Trophoblast cell (in vitro differentiated cells and primary cell): ENCODE data around the gene IFIT1.

Experiments
- DNase-seq, 2 donors: peaks; one replicate each; pipeline ENCODE4 v3.0.0-alpha.2; 2016
- H2AFZ ChIP-seq: 2 replicates; pipeline ENCODE4 v1.6.1; 2013; ENCODE audit warnings: low read length, moderate library complexity, mild to moderate bottlenecking; ENCODE audit not compliant: insufficient read depth, poor library complexity
- H2AK5ac ChIP-seq: 2 replicates; pipeline ENCODE4 v1.6.1; 2013; ENCODE audit warnings: mild to moderate bottlenecking, low read length
- H2BK120ac ChIP-seq: 2 replicates; pipeline ENCODE4 v1.6.1; 2013; ENCODE audit warnings: low read length, mild to moderate bottlenecking, moderate library complexity; ENCODE audit not compliant: insufficient read depth, poor library complexity
- H2BK12ac ChIP-seq: 2 replicates; pipeline ENCODE4 v1.6.1; 2013; ENCODE audit warnings: mild to moderate bottlenecking, low read length, moderate library complexity
- H2BK5ac ChIP-seq: 2 replicates; pipeline ENCODE4 v1.6.1; 2013; ENCODE audit warnings: low read length, low read depth, moderate library complexity, mild to moderate bottlenecking; ENCODE audit not compliant: poor library complexity
- H3K14ac ChIP-seq: 2 replicates; pipeline ENCODE4 v1.6.1; 2013; ENCODE audit warnings: mild to moderate bottlenecking, low read length
- H3K18ac ChIP-seq: 2 replicates; pipeline ENCODE4 v1.6.1; 2013; ENCODE audit warnings: mild to moderate bottlenecking, low read length
- H3K23ac ChIP-seq: 2 replicates; pipeline ENCODE4 v1.6.1; 2013; ENCODE audit warnings: low read length
- H3K27ac ChIP-seq: 2 replicates; pipeline ENCODE4 v1.5.1; 2013; ENCODE audit warnings: low read depth, mild to moderate bottlenecking, inconsistent platforms, low read length, moderate library complexity
- H3K27me3 ChIP-seq: 2 replicates; pipeline ENCODE4 v1.6.1; 2013; ENCODE audit warnings: inconsistent platforms, mild to moderate bottlenecking, low read length, moderate library complexity; ENCODE audit not compliant: insufficient read depth
- H3K36me3 ChIP-seq, 2 experiments: 1 replicate in 1 of 2; 2 replicates in 1 of 2; pipeline ENCODE4 v1.6.1; 2013; ENCODE audit warnings: low read length in 2 of 2, mild to moderate bottlenecking in 2 of 2, moderate library complexity in 1 of 2; ENCODE audit not compliant: insufficient read depth in 2 of 2, control insufficient read depth in 1 of 2
- H3K4ac ChIP-seq: 2 replicates; pipeline ENCODE4 v1.6.1; 2013; ENCODE audit warnings: low read depth, mild to moderate bottlenecking, low read length, moderate library complexity
- H3K4me1 ChIP-seq, 2 experiments: 1 replicate in 1 of 2; 2 replicates in 1 of 2; pipeline ENCODE4 v1.6.1; 2013; ENCODE audit warnings: low read length in 2 of 2, mild to moderate bottlenecking in 2 of 2, moderate library complexity in 1 of 2; ENCODE audit not compliant: insufficient read depth in 2 of 2, control insufficient read depth in 1 of 2
- H3K4me2 ChIP-seq: 2 replicates; pipeline ENCODE4 v1.6.1; 2013; ENCODE audit warnings: inconsistent platforms, mild to moderate bottlenecking, low read length, moderate library complexity
- H3K4me3 ChIP-seq: 2 replicates; pipeline ENCODE4 v1.5.1; 2013; ENCODE audit warnings: mild to moderate bottlenecking, low read depth, low read length, inconsistent platforms
- H3K79me1 ChIP-seq: one replicate; pipeline ENCODE4 v1.6.1; 2013; ENCODE audit warnings: low read length
- H3K79me2 ChIP-seq: 2 replicates; pipeline ENCODE4 v1.6.1; 2013; ENCODE audit warnings: low read length, mild to moderate bottlenecking; ENCODE audit not compliant: control insufficient read depth, insufficient read depth, poor library complexity
- H3K9ac ChIP-seq: 2 replicates; pipeline ENCODE4 v1.6.1; 2013; ENCODE audit warnings: mild to moderate bottlenecking, low read length
- H3K9me3 ChIP-seq: 2 replicates; pipeline ENCODE4 v1.6.1; 2013; ENCODE audit warnings: low read depth, mild to moderate bottlenecking, control low read depth, inconsistent platforms, low read length; ENCODE audit not compliant: insufficient read depth
- H4K12ac ChIP-seq: 2 replicates; pipeline ENCODE4 v1.6.1; 2013; ENCODE audit warnings: low read depth, mild to moderate bottlenecking, low read length, moderate library complexity
- H4K8ac ChIP-seq: 2 replicates; pipeline ENCODE4 v1.6.1; 2013; ENCODE audit warnings: low read depth, mild to moderate bottlenecking, low read length, moderate library complexity
- H4K91ac ChIP-seq: one replicate; pipeline ENCODE4 v1.6.1; 2013; ENCODE audit warnings: low read depth, mild to moderate bottlenecking, low read length, moderate library complexity
- WGBS: extraction: QIAGEN DNeasy Blood & Tissue Kit; methylation state at CpG from one replicate; pipeline ENCODE4 v1.1.7; 2013; ENCODE audit warnings: missing lambda C conversion rate; ENCODE audit not compliant: insufficient read length, insufficient coverage; ENCODE audit errors: extremely low coverage; 5-methylcytosine and 5-hydroxymethylcytosine counted together

The IFIT1 gene

GRCh38 chr10:89428877-89429276 lies 36.5 kb downstream of the IFIT1 start:
- H4K8ac ChIP-seq, result no peak overlapping the region
- no peak overlapping the region for H3K4ac ChIP-seq
- no peak overlapping the region for H3K27ac ChIP-seq
- no CpG with 5 or more reads among the region's 1 CpG for WGBS
- H2BK120ac ChIP-seq, result no peak overlapping the region
- no peak overlapping the region for H3K9ac ChIP-seq
- no peak overlapping the region for H2BK12ac ChIP-seq
- no peaks in the 10 kb centered on the region for H3K9me3 ChIP-seq
- no peaks in the 10 kb centered on the region for H3K27me3 ChIP-seq
- H3K4me1 ChIP-seq, result no peaks in the 10 kb centered on the region
- no peak for DNase-seq
- no peaks in the 10 kb centered on the region for H3K36me3 ChIP-seq
- H3K18ac ChIP-seq, result no peak overlapping the region
- no peak overlapping the region for H3K4me3 ChIP-seq
- no peak overlapping the region for H3K4me2 ChIP-seq
- H4K12ac ChIP-seq, result no peak overlapping the region
- no peak overlapping the region for H3K23ac ChIP-seq
- H4K91ac ChIP-seq, result no peak overlapping the region
- no peak overlapping the region for H2AFZ ChIP-seq
- H2BK5ac ChIP-seq, result no peak overlapping the region
- no peaks in the 10 kb centered on the region for H3K79me1 ChIP-seq
- H2AK5ac ChIP-seq, result no peak overlapping the region
- no peaks in the 10 kb centered on the region for H3K79me2 ChIP-seq
- no peak overlapping the region for H3K14ac ChIP-seq

- Histone ChIP-seq H2AK5ac (no peak overlapping the region), H3K79me1 (no peaks in the 10 kb centered on the region), H4K91ac (no peak overlapping the region), H3K14ac (no peak overlapping the region), H3K79me2 (no peaks in the 10 kb centered on the region), H3K4ac (no peak overlapping the region), H3K4me1 (no peaks in the 10 kb centered on the region), H2BK12ac (no peak overlapping the region), H2AFZ (no peak overlapping the region), H4K8ac (no peak overlapping the region), H3K9me3 (no peaks in the 10 kb centered on the region), H2BK5ac (no peak overlapping the region), H4K12ac (no peak overlapping the region), H3K27ac (no peak overlapping the region), H3K18ac (no peak overlapping the region), H3K36me3 (no peaks in the 10 kb centered on the region), H3K4me2 (no peak overlapping the region), H3K9ac (no peak overlapping the region), H3K23ac (no peak overlapping the region), H3K4me3 (no peak overlapping the region), H2BK120ac (no peak overlapping the region), H3K27me3 (no peaks in the 10 kb centered on the region)
- peak in 1 of 2 donors; percentile 57 for DNase-seq
- WGBS, result no CpG with 5 or more reads among the region's 3 CpGs
Measured at GRCh38 chr10:89431977-89432376, 39.6 kb downstream of the IFIT1 start.

GRCh38 chr10:89438525-89438924 lies 46.1 kb downstream of the IFIT1 start:
- WGBS, result no CpG with 5 or more reads among the region's 4 CpGs

GRCh38 chr10:89440226-89441009 lies 48.0 kb downstream of the IFIT1 start:
- Histone ChIP-seq H4K91ac (no peak overlapping the region), H3K79me2 (no peaks in the 10 kb centered on the region), H3K27ac (no peak overlapping the region), H3K79me1 (no peaks in the 10 kb centered on the region), H3K27me3 (no peaks in the 10 kb centered on the region), H2BK12ac (no peak overlapping the region), H3K9me3 (peaks cover 6% of the 10 kb centered on the region), H3K36me3 (no peaks in the 10 kb centered on the region), H3K18ac (no peak overlapping the region), H4K8ac (no peak overlapping the region), H3K4me1 (no peaks in the 10 kb centered on the region), H2BK5ac (no peak overlapping the region), H3K4ac (no peak overlapping the region), H2AK5ac (no peak overlapping the region), H3K9ac (no peak overlapping the region), H2AFZ (no peak overlapping the region), H3K23ac (no peak overlapping the region), H4K12ac (no peak overlapping the region), H2BK120ac (no peak overlapping the region), H3K4me3 (no peak overlapping the region), H3K14ac (no peak overlapping the region), H3K4me2 (no peak overlapping the region)
- WGBS, result no CpG with 5 or more reads among the region's 4 CpGs
- DNase-seq, result no peak

More at GRCh38 chr10:89438525-89438924, 46.1 kb downstream of the IFIT1 start:
- H3K79me1 ChIP-seq, result no peaks in the 10 kb centered on the region
- no peak overlapping the region for H2AFZ ChIP-seq
- no peak for DNase-seq
- H2BK12ac ChIP-seq, result no peak overlapping the region
- no peak overlapping the region for H3K14ac ChIP-seq
- no peaks in the 10 kb centered on the region for H3K36me3 ChIP-seq
- no peak overlapping the region for H2BK120ac ChIP-seq
- no peak overlapping the region for H4K8ac ChIP-seq
- H3K18ac ChIP-seq, result no peak overlapping the region
- H3K27ac ChIP-seq, result no peak overlapping the region
- no peak overlapping the region for H3K4me3 ChIP-seq
- no peak overlapping the region for H3K23ac ChIP-seq
- H3K4me1 ChIP-seq, result no peaks in the 10 kb centered on the region
- H3K9me3 ChIP-seq, result no peaks in the 10 kb centered on the region
- H2AK5ac ChIP-seq, result no peak overlapping the region
- no peak overlapping the region for H4K12ac ChIP-seq
- H3K9ac ChIP-seq, result no peak overlapping the region
- no peak overlapping the region for H2BK5ac ChIP-seq
- H4K91ac ChIP-seq, result no peak overlapping the region
- H3K79me2 ChIP-seq, result no peaks in the 10 kb centered on the region
- no peak overlapping the region for H3K4me2 ChIP-seq
- no peaks in the 10 kb centered on the region for H3K27me3 ChIP-seq
- no peak overlapping the region for H3K4ac ChIP-seq
